ENCODE measurements around the gene PHYH.

Gene PHYH

DNA sequence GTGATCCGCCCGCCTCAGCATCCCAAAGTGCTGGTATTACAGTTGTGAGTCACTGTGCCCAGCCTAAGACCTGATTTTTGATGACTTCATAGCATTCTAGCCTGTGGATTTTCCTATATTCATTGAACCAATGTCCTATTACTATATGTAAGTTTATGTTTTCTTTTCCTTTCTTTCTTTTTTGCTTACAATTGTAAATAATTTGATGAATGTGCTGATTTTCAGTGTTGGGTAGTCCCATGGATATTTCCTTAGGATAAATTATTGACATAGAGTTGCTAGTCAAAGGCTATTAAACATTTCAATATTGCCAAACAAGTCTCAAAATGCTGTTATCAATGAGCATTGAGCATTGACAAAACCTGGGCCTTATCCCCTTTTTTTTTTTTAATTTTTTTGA is 9.9 kb upstream of the PHYH start:
- Histone ChIP-seq H3K4me2 (ENCODE audit: low read depth, low read length, poor library complexity, severe bottlenecking) (no peak overlapping the region), H3K9me3 (ENCODE audit: insufficient read depth, low read length) (no peaks in the 10 kb centered on the region), H2AFZ (ENCODE audit: low read depth, low read length, severe bottlenecking) (no peak overlapping the region), H3K27ac (ENCODE audit: low read depth, low read length) (no peak overlapping the region), H3K9me2 (replicated peaks; ENCODE audit: insufficient read depth, low read length) (no peaks in the 10 kb centered on the region), H3K79me2 (ENCODE audit: insufficient read depth, low read length) (no peaks in the 10 kb centered on the region), H3F3A (ENCODE audit: insufficient read depth) (no peaks in the 10 kb centered on the region), H3K36me3 (ENCODE audit: low read length) (no peaks in the 10 kb centered on the region), H3K27me3 (ENCODE audit: low read length) (no peaks in the 10 kb centered on the region), H3K9ac (ENCODE audit: low read length) (no peak overlapping the region), H3K4me3 (ENCODE audit: insufficient read depth, low read length, poor library complexity, severe bottlenecking) (no peak overlapping the region), H4K20me1 (ENCODE audit: low read depth, low read length) (no peaks in the 10 kb centered on the region)
- no peak for TF ChIP-seq EZH2phosphoT487 (conservative IDR thresholded peaks at IDR 0.05; ENCODE audit: low read length)
- TF ChIP-seq, protein P1, sequence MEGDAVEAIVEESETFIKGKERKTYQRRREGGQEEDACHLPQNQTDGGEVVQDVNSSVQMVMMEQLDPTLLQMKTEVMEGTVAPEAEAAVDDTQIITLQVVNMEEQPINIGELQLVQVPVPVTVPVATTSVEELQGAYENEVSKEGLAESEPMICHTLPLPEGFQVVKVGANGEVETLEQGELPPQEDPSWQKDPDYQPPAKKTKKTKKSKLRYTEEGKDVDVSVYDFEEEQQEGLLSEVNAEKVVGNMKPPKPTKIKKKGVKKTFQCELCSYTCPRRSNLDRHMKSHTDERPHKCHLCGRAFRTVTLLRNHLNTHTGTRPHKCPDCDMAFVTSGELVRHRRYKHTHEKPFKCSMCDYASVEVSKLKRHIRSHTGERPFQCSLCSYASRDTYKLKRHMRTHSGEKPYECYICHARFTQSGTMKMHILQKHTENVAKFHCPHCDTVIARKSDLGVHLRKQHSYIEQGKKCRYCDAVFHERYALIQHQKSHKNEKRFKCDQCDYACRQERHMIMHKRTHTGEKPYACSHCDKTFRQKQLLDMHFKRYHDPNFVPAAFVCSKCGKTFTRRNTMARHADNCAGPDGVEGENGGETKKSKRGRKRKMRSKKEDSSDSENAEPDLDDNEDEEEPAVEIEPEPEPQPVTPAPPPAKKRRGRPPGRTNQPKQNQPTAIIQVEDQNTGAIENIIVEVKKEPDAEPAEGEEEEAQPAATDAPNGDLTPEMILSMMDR (IDR thresholded peaks at IDR 0.05; ENCODE audit: insufficient read depth, low read length, poor library complexity, severe bottlenecking) = no peak

DNA sequence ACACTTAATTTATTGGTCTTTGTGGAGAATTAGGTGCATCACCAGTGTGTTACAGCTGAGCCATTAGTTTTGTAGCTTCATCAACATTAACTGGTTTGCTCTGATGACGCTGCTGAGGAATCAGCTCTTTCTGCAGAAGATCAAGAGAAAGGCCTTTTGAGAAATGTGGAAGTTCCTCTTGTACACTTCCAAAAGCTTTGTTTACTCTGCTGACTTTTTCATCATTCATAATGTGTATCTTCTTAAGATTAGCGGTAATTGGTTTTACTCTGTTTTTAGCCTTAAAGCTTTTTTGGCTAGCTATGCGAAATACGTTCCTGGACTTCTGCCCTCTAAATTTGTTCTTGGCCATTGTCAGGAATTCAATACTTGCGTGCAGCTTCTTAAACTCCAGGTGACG is 8.2 kb upstream of the PHYH start:
- no peak for TF ChIP-seq EZH2phosphoT487 (conservative IDR thresholded peaks at IDR 0.05; ENCODE audit: low read length)
- TF ChIP-seq, protein P1 (IDR thresholded peaks at IDR 0.05; ENCODE audit: insufficient read depth, low read length, poor library complexity, severe bottlenecking) = no peak
- Histone ChIP-seq H3F3A (ENCODE audit: insufficient read depth) (no peaks in the 10 kb centered on the region; the same call in 1 of the 2 replicates), H4K20me1 (ENCODE audit: low read depth, low read length) (no peaks in the 10 kb centered on the region)

DNA sequence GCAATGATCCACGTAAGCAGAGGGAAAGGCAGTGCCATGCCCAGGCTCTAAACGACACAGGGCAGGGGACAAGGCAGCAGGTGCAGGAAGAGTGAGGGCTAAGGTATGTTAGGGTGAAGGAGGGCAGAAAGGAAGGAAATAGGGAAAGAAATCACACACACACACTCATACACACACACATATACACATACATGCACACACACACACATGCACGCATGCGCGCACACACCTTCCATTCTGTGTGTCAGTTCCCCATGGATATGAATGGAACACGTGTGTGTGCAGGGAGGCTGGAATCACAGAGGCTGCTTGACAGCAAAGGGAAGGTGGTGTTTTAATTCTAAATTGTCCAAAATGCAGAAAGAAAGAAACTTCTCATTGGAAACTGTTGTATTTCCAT is 6.2 kb upstream of the PHYH start:
- Histone ChIP-seq H3K79me2 (ENCODE audit: insufficient read depth, low read length) (no peaks in the 10 kb centered on the region), H2AFZ (ENCODE audit: low read depth, low read length, severe bottlenecking) (no peak overlapping the region), H4K20me1 (ENCODE audit: low read depth, low read length) (no peaks in the 10 kb centered on the region), H3K27ac (ENCODE audit: low read depth, low read length) (no peak overlapping the region), H3K4me3 (ENCODE audit: insufficient read depth, low read length, poor library complexity, severe bottlenecking) (no peak overlapping the region), H3F3A (ENCODE audit: insufficient read depth) (no peaks in the 10 kb centered on the region; the same call in 1 of the 2 replicates), H3K4me2 (ENCODE audit: low read depth, low read length, poor library complexity, severe bottlenecking) (no peak overlapping the region), H3K27me3 (ENCODE audit: low read length) (no peaks in the 10 kb centered on the region), H3K9me3 (ENCODE audit: insufficient read depth, low read length) (no peaks in the 10 kb centered on the region), H3K9ac (ENCODE audit: low read length) (no peak overlapping the region), H3K9me2 (replicated peaks; ENCODE audit: insufficient read depth, low read length) (no peaks in the 10 kb centered on the region), H3K36me3 (ENCODE audit: low read length) (no peaks in the 10 kb centered on the region)
- TF ChIP-seq, protein P1 (IDR thresholded peaks at IDR 0.05; ENCODE audit: insufficient read depth, low read length, poor library complexity, severe bottlenecking) = no peak
- no peak for TF ChIP-seq EZH2phosphoT487 (conservative IDR thresholded peaks at IDR 0.05; ENCODE audit: low read length)

More for the DNA sequence above, 8.2 kb upstream of the PHYH start:
- H3K4me2 ChIP-seq (ENCODE audit: low read depth, low read length, poor library complexity, severe bottlenecking) = no peak overlapping the region
- H3K9me3 ChIP-seq (ENCODE audit: insufficient read depth, low read length) = no peaks in the 10 kb centered on the region
- H3K79me2 ChIP-seq (ENCODE audit: insufficient read depth, low read length) = no peaks in the 10 kb centered on the region
- no peak overlapping the region for H3K4me3 ChIP-seq (ENCODE audit: insufficient read depth, low read length, poor library complexity, severe bottlenecking)
- no peak overlapping the region for H3K9ac ChIP-seq (ENCODE audit: low read length)
- H3K27me3 ChIP-seq (ENCODE audit: low read length) = no peaks in the 10 kb centered on the region
- H3K36me3 ChIP-seq (ENCODE audit: low read length) = no peaks in the 10 kb centered on the region
- no peak overlapping the region for H2AFZ ChIP-seq (ENCODE audit: low read depth, low read length, severe bottlenecking)
- no peak overlapping the region for H3K27ac ChIP-seq (ENCODE audit: low read depth, low read length)
- no peaks in the 10 kb centered on the region for H3K9me2 ChIP-seq (replicated peaks; ENCODE audit: insufficient read depth, low read length)
